GM23248 (cell line): ENCODE data around the gene GDPD5. TPM values are rescaled to one million over a fixed set of nuclear protein-coding genes. Genes with fewer than 3 reads are reported as not detected.
A peak's percentile ranks its signal among the peaks of the same experiment; 100 is the strongest.

Source experiments
- DNase-seq: peaks from one replicate; pipeline ENCODE4 v3.0.0-alpha.2; 2015
- H2AFZ ChIP-seq: fragments of 200-600 bp; sonication (generic); 2 replicates; pipeline ENCODE4 v1.6.1; 2016; ENCODE audit warnings: antibody characterized with exemption
- H3F3A ChIP-seq: fragments of 200-600 bp; sonication (generic); 2 replicates; pipeline ENCODE4 v1.6.1; 2016; ENCODE audit warnings: mild to moderate bottlenecking, antibody characterized with exemption, mixed run types; ENCODE audit not compliant: insufficient read depth
- H3K27ac ChIP-seq: fragments of 200-600 bp; sonication (generic); 2 replicates; pipeline ENCODE4 v1.5.1; 2016; ENCODE audit warnings: mild to moderate bottlenecking
- H3K27me3 ChIP-seq: fragments of 200-600 bp; sonication (generic); replicated peaks from 2 replicates; pipeline ENCODE4 v1.6.1; 2016; ENCODE audit warnings: mild to moderate bottlenecking; ENCODE audit not compliant: insufficient read depth
- H3K36me3 ChIP-seq: fragments of 200-600 bp; sonication (generic); 2 replicates; pipeline ENCODE4 v1.6.1; 2016; ENCODE audit warnings: low read depth, mild to moderate bottlenecking
- H3K4me1 ChIP-seq: fragments of 200-600 bp; sonication (generic); 2 replicates; pipeline ENCODE4 v1.6.1; 2016; ENCODE audit warnings: mild to moderate bottlenecking; ENCODE audit not compliant: insufficient read depth
- H3K4me2 ChIP-seq: fragments of 200-600 bp; sonication (generic); one replicate; pipeline ENCODE4 v1.6.1; 2016; ENCODE audit warnings: mild to moderate bottlenecking; ENCODE audit not compliant: unreplicated experiment
- H3K4me3 ChIP-seq: fragments of 200-600 bp; sonication (generic); 2 replicates; pipeline ENCODE4 v1.5.1; 2016; ENCODE audit warnings: mild to moderate bottlenecking
- H3K79me2 ChIP-seq: fragments of 200-600 bp; sonication (generic); 2 replicates; pipeline ENCODE4 v1.6.1; 2016; ENCODE audit warnings: mild to moderate bottlenecking; ENCODE audit not compliant: insufficient read depth
- H3K9ac ChIP-seq: fragments of 200-600 bp; sonication (generic); 2 replicates; pipeline ENCODE4 v1.6.1; 2016; ENCODE audit warnings: mild to moderate bottlenecking
- H3K9me2 ChIP-seq: fragments of 200-600 bp; sonication (generic); 2 replicates; pipeline ENCODE4 v1.6.1; 2016; ENCODE audit warnings: mixed run types, mild to moderate bottlenecking, moderate library complexity; ENCODE audit not compliant: insufficient read depth
- H3K9me3 ChIP-seq: fragments of 200-600 bp; sonication (generic); one replicate; pipeline ENCODE4 v1.6.1; 2017; ENCODE audit warnings: low read depth
- H4K20me1 ChIP-seq: fragments of 200-600 bp; sonication (generic); 2 replicates; pipeline ENCODE4 v1.6.0; 2016; ENCODE audit not compliant: insufficient read depth
- EZH2 ChIP-seq: fragments of 200-600 bp; sonication (generic); IDR thresholded peaks from 2 replicates; pipeline ENCODE4 v1.6.1; 2018; ENCODE audit warnings: antibody characterized with exemption, mild to moderate bottlenecking; ENCODE audit not compliant: insufficient read depth, poor library complexity, severe bottlenecking
- EZH2phosphoT487 ChIP-seq: fragments of 200-600 bp; sonication (generic); IDR thresholded peaks from 2 replicates; pipeline ENCODE4 v1.6.1; 2018; ENCODE audit warnings: antibody characterized with exemption, moderate library complexity, mild to moderate bottlenecking, low read depth; ENCODE audit not compliant: insufficient read depth
- WGBS, 2 experiments: methylation state at CpG; one replicate each; pipeline ENCODE4 v1.1.6; 2015 to 2017; ENCODE audit warnings: low lambda C conversion rate in 2 of 2, low coverage in 1 of 2; ENCODE audit errors: missing lambda C conversion rate in 2 of 2; 5-methylcytosine and 5-hydroxymethylcytosine counted together
- in situ Hi-C: fragments of 300-500 bp; cut with MboI; formaldehyde crosslinking; loops from 2 replicates; pipeline ENCODE4 v1.15.0; 2020
- polyA plus RNA-seq: library from polyadenylated mRNA; unstranded; fragments of >200 nt; fragmentation: Nextera tagmentation; extraction: Ambion mirVana; gene quantifications from 2 replicates; pipeline ENCODE4 v1.2.1, GENCODE V29; 2016
- total RNA-seq: library from RNA; depleted of rRNA; stranded (reverse); fragments of >200 nt; shearing (Covaris generic); gene quantifications from 2 replicates; pipeline ENCODE4 v1.2.3, GENCODE V29; 2014

Gene GDPD5
- total and polyA plus RNA-seq, 2 experiments from 2014 or later = 3.4 to 10.7 TPM

DNA sequence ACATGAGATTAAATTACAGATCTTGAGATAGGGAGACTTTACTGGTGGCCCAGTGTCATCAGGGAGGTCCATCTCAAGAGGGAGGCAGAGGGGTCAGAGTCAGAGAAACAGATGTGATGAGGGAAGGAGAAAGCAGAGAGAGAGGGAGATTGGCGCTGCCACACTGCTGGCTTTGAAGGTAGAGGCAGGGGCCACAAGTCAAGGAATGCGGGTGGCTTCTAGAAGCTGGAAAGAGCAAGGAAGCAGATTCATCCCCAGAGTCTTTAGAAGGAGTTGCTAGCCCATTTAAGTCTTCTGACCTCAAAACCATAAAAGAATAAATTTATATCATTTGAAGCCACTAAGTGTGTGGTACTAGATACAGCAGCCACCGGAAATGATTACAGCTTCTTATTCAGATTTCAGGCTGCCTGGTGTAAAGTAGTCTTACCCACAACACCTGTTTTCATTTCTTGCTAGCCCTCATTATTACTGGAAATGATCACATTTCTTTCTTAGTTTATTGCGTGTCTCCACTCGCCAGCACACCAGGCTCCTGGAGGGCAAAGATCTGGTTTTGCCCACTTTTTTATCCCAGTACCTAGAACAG is 23.7 kb upstream of the GDPD5 start:
- 93 to 95% methylated on average over 5 of the region's 5 CpGs for WGBS, 2 experiments
- H3K9me3 ChIP-seq = no peaks in the 10 kb centered on the region

DNA sequence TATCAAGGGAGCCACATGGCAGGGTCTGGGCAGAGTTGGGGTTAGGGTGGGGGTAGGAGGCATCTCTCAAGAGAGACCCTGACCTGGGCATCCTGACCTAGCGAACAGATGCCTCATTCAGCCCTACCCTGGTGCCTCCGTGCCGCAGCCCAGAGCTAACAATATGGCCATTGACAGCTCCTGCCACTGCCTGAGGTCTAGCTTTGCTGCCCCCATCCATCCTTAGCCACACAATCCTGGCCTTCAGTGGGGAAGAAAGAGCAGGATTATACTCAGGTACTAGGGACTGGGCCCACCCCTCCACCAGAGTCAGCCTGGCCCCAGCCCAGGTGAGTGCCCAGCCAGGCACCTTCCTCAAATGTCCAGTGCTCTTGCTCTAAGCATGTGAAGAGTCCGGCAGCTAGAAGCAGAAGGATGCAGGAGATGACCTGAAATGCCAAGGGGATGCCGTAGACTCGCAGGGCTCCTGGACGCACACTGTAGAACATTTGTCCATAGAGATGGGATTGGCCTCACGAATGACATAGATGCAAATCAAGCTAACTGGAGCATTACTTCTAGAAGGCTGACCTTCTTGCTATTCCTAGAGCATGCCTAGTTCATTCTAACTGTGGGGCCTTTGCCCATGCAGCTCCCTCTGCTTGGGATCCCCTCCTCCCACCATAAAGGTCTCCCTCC is 23.0 kb upstream of the GDPD5 start:
- no peak overlapping the region for H3K4me3 ChIP-seq
- H3K9ac ChIP-seq = no peak overlapping the region
- H3K36me3 ChIP-seq = no peaks in the 10 kb centered on the region
- TF ChIP-seq EZH2 (no peak), EZH2phosphoT487 (no peak)
- H3K9me3 ChIP-seq = no peaks in the 10 kb centered on the region
- no peaks in the 10 kb centered on the region for H4K20me1 ChIP-seq
- peaks cover 4% of the 10 kb centered on the region; the same call in 1 of the 2 replicates for H3F3A ChIP-seq
- H3K27me3 ChIP-seq = no peaks in the 10 kb centered on the region
- 83 to 93% methylated on average over 8 of the region's 8 CpGs for WGBS, 2 experiments
- 0 out of 2 replicates have a peak, but pooled peaks cover under 1% of the 10 kb centered on the region for H3K4me1 ChIP-seq
- no peak for DNase-seq
- H3K9me2 ChIP-seq = no peaks in the 10 kb centered on the region
- no peaks in the 10 kb centered on the region for H3K79me2 ChIP-seq
- in situ Hi-C loops = no loop called here
- no peak overlapping the region for H3K4me2 ChIP-seq
- no peak overlapping the region for H3K27ac ChIP-seq
- no peak overlapping the region for H2AFZ ChIP-seq

More for the DNA sequence above, 23.7 kb upstream of the GDPD5 start:
- no peak overlapping the region for H3K4me2 ChIP-seq
- H2AFZ ChIP-seq = no peak overlapping the region
- H3K27ac ChIP-seq = no peak overlapping the region
- H3F3A ChIP-seq = peaks cover 7% of the 10 kb centered on the region; the same call in 1 of the 2 replicates
- H3K36me3 ChIP-seq = no peaks in the 10 kb centered on the region
- DNase-seq = no peak
- H3K4me3 ChIP-seq = no peak overlapping the region
- no peak overlapping the region for H3K9ac ChIP-seq
- TF ChIP-seq EZH2phosphoT487 = no peak
- no peak for TF ChIP-seq EZH2
- no peaks in the 10 kb centered on the region for H3K9me2 ChIP-seq
- no peaks in the 10 kb centered on the region for H3K27me3 ChIP-seq
- H3K4me1 ChIP-seq = 0 out of 2 replicates have a peak, but pooled peaks cover 4% of the 10 kb centered on the region
- H3K79me2 ChIP-seq = no peaks in the 10 kb centered on the region
- H4K20me1 ChIP-seq = no peaks in the 10 kb centered on the region
- in situ Hi-C loops = no loop called here

DNA sequence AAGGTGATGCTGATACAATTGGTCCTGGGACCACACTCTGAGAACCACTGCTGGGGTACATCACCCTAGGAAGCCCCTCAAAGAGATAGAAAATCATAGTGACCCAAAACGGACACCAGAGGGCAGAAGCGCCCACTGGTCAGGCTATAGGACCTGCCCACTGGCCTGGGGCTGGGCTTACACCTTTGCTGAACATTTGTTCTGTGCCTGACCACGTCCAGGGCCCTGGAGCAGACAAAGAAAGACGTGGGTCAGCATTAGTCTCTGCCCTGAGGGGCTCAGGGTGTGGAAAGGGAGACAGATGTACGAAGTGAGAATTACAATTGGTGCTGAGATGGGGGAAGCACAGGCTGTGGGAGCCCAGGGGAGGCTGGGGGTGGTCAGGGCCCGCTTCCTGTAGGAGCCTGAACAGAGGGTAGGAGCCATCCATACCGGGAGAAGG is 21.9 kb upstream of the GDPD5 start:
- peak; percentile 81 for DNase-seq
- WGBS, 2 experiments = 19 to 22% methylated on average over 7 of the region's 7 CpGs
- Histone ChIP-seq H3K79me2 (no peaks in the 10 kb centered on the region), H3K9ac (no peak overlapping the region), H3K9me3 (no peaks in the 10 kb centered on the region), H3K27ac (no peak overlapping the region), H3K27me3 (no peaks in the 10 kb centered on the region), H3K4me2 (no peak overlapping the region), H3F3A (no peaks in the 10 kb centered on the region), H4K20me1 (no peaks in the 10 kb centered on the region), H2AFZ (peak overlapping the region; percentile 26; the same call in 1 of the 2 replicates), H3K4me1 (no peaks in the 10 kb centered on the region), H3K4me3 (no peak overlapping the region), H3K36me3 (no peaks in the 10 kb centered on the region), H3K9me2 (no peaks in the 10 kb centered on the region)
- in situ Hi-C loops = no loop called here
- TF ChIP-seq EZH2 (no peak), EZH2phosphoT487 (no peak)

DNA sequence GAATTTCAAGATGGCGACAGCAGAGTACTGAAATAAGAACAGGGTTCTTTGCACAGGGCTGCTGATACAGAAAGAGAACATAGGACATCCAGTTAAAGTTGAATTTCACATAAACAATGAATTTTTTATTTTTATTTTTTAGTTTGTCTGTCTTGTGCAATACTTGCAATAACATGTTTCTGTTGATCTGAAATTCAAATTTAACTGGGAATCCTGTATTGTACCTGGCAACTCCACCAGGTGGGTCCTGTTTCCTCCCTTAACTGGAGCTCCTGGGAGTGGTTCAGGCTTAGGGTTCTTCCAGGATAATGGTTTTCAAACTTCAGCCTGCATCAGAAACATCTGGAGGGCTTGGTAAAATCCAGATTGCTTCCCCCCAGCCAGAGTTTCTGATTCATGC is 21.4 kb upstream of the GDPD5 start:
- Histone ChIP-seq H3K79me2 (no peaks in the 10 kb centered on the region), H3K9me2 (no peaks in the 10 kb centered on the region), H3F3A (no peaks in the 10 kb centered on the region), H3K4me3 (no peak overlapping the region), H3K27me3 (no peaks in the 10 kb centered on the region), H3K9ac (no peak overlapping the region), H3K27ac (no peak overlapping the region), H2AFZ (no peak overlapping the region), H3K9me3 (no peaks in the 10 kb centered on the region), H3K4me2 (no peak overlapping the region), H3K36me3 (no peaks in the 10 kb centered on the region), H3K4me1 (no peaks in the 10 kb centered on the region), H4K20me1 (no peaks in the 10 kb centered on the region)
- DNase-seq = no peak
- TF ChIP-seq EZH2phosphoT487 = no peak
- TF ChIP-seq EZH2 = no peak
- in situ Hi-C loops = no loop called here
- WGBS, 2 experiments = 63% methylated on average over 1 of the region's 1 CpG
